GM12873 (cell line): Measurements from ENCODE around the gene NGDN.

Source experiments
- CTCF ChIP-seq: IDR thresholded peaks from 2 replicates; pipeline ENCODE4 v1.5.1; 2012; ENCODE audit warnings: low read depth, mild to moderate bottlenecking, moderate library complexity, low read length, control low read depth; ENCODE audit not compliant: insufficient read depth; ENCODE audit errors: missing control alignments

Gene NGDN

GRCh38 chr14:23512156-23512555 is 42.7 kb downstream of the NGDN start:
- no peak for TF ChIP-seq CTCF

GRCh38 chr14:23513005-23513817 is 43.7 kb downstream of the NGDN start:
- no peak for TF ChIP-seq CTCF

- TF ChIP-seq CTCF: no peak
These were observed 44.5 kb downstream of the NGDN start for GRCh38 chr14:23513818-23514643.

GRCh38 chr14:23514644-23514957 is 45.1 kb downstream of the NGDN start:
- TF ChIP-seq CTCF: no peak

- TF ChIP-seq CTCF: no peak
These were observed 48.3 kb downstream of the NGDN start for GRCh38 chr14:23517650-23518326.

- TF ChIP-seq CTCF: no peak
These were observed 49.2 kb downstream of the NGDN start for GRCh38 chr14:23518709-23519108.
